Omental fat pad (tissue), 4 donors: ENCODE results near the gene PCNX3. TPM values are rescaled to one million over a fixed set of nuclear protein-coding genes. Genes with fewer than 3 reads are reported as not detected.
A peak's percentile ranks its signal among the peaks of the same experiment; 100 is the strongest.

Experiments used
- ATAC-seq: fragments of 150-250 bp; one replicate; pipeline ENCODE4 v1.9.1; 2016; ENCODE audit warnings: mild to moderate bottlenecking, moderate library complexity; ENCODE audit not compliant: low FRiP score
- DNase-seq: peaks from one replicate; pipeline ENCODE4 v3.0.0-alpha.2; 2019; ENCODE audit warnings: low spot score
- CTCF ChIP-seq, 3 donors: fragments of 450-650 bp; IDR thresholded peaks; one replicate each; pipeline ENCODE4 v1.5.1; 2016 to 2017; ENCODE audit warnings: antibody characterized with exemption in 3 of 3, mild to moderate bottlenecking in 3 of 3, moderate library complexity in 2 of 3
- total RNA-seq, 4 donors: library from RNA; depleted of rRNA; stranded (reverse); fragments of >200 nt; gene quantifications; one replicate each; pipeline ENCODE4 v1.1.0, GENCODE V29; 2016

Gene PCNX3
- total RNA-seq, 4 donors from 2014 or later = 15.8 to 25.1 (median 20.7) TPM

- no peak for DNase-seq
These were observed 42.0 kb upstream of the PCNX3 start for GRCh38 chr11:65573391-65574079.

DNA sequence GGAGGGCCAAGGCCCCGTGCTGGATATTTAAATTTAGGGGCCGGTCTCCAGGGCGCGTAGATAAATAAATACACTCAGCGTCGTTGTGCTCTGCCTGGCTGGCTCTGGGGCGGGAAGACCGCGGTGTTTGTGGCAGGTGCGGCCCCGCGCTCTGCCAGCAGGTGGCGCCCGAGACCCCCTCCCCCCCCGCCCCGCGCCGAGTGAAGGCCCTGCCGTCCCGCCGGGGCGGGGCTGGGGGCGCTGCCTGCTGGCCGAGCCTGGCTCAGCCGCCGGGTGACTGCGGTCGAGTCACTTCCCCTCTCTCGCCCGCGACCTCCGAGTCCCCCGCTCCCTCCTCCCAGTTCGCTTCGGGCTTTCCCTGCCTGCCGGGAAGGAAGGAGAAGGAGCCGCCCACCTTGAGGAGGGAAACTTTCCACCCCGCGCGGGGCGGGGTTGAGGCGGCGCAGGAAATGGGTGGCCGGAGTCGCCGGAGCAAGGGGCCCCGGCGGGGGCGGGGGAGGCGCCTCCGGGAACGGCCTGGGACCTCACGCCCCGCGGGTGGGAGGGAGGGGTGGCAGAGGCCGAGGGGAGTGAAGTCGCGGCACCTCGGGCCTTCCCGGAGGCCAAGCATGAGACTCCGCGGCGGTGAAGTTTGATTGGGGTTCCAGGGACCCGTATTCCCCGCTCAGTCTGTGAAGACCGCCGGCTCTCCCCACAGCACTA, 41.3 kb upstream of the PCNX3 start:
- peak in 2 of 3 donors; percentile 38 to 71 for TF ChIP-seq CTCF (IDR thresholded peaks at IDR 0.05)
- peak; percentile 46 for ATAC-seq
- no peak for DNase-seq

More at GRCh38 chr11:65573391-65574079, 42.0 kb upstream of the PCNX3 start:
- no peak for ATAC-seq
- TF ChIP-seq CTCF (IDR thresholded peaks at IDR 0.05) = no peak

- DNase-seq (no peak), ATAC-seq (no peak)
- no peak for TF ChIP-seq CTCF (IDR thresholded peaks at IDR 0.05)
These were observed 40.6 kb upstream of the PCNX3 start for GRCh38 chr11:65574811-65575567.

- no peak for ATAC-seq
- no peak for DNase-seq
- TF ChIP-seq CTCF (IDR thresholded peaks at IDR 0.05) = no peak
These were observed 39.9 kb upstream of the PCNX3 start, which contains the start of gene EHBP1L1 for GRCh38 chr11:65575568-65576231. TSS of gene EHBP1L1 (plus strand) at chr11:65576053. CDS start at chr11:65576303, 250 bp downstream.

- no peak for TF ChIP-seq CTCF (IDR thresholded peaks at IDR 0.05)
- ATAC-seq (no peak), DNase-seq (no peak)
These were observed 39.2 kb upstream of the PCNX3 start for GRCh38 chr11:65576232-65576866.
